H1 (cell line): ENCODE measurements around the gene TMC6. TPM values are rescaled to one million over a fixed set of nuclear protein-coding genes. Genes with fewer than 3 reads are reported as not detected.

Source experiments
- CTCF ChIA-PET: fragments of 300-600 bp; sonication (Branson Sonifier 250); formaldehyde crosslinking; loops from one replicate; lab custom pipeline; 2021; ENCODE audit not compliant: partially characterized antibody; lab: Charles Lee
- POLR2A ChIA-PET: fragments of 300-600 bp; sonication (Branson Sonifier 250); formaldehyde crosslinking; loops from one replicate; lab custom pipeline; 2021; ENCODE audit warnings: inconsistent platforms; ENCODE audit not compliant: partially characterized antibody; lab: Charles Lee
- DNase-seq, 2 experiments: peaks; one replicate each; pipeline versions ENCODE4 v3.0.0 to v3.0.0-alpha.2; 2010 to 2022; ENCODE audit warnings: low spot score in 2 of 2, low read depth in 1 of 2, mixed read lengths in 1 of 2
- FAIRE-seq: peaks from 2 replicates; lab custom pipeline; 2011; peaks lifted over from hg19 to GRCh38; lab: Jason Lieb, UNC
- H2AFZ ChIP-seq: 2 replicates; pipeline ENCODE4 v1.8.1; 2012; ENCODE audit warnings: low read length, inconsistent platforms
- H2AK5ac ChIP-seq: 2 replicates; pipeline ENCODE4 v1.6.1; 2013; ENCODE audit warnings: low read depth, low read length
- H2BK120ac ChIP-seq: replicated peaks from 2 replicates; pipeline ENCODE3; 2013; ENCODE audit warnings: low read depth, low read length, inconsistent platforms
- H2BK12ac ChIP-seq: 2 replicates; pipeline ENCODE4 v1.6.1; 2013; ENCODE audit warnings: low read depth, low read length
- H2BK15ac ChIP-seq: 2 replicates; pipeline ENCODE4 v1.6.1; 2013; ENCODE audit warnings: low read length
- H2BK20ac ChIP-seq: 2 replicates; pipeline ENCODE4 v1.6.1; 2013; ENCODE audit warnings: low read length
- H2BK5ac ChIP-seq: 2 replicates; pipeline ENCODE4 v1.6.1; 2013; ENCODE audit warnings: low read depth, low read length
- H3K14ac ChIP-seq: 2 replicates; pipeline ENCODE4 v1.6.1; 2013; ENCODE audit warnings: inconsistent platforms; ENCODE audit not compliant: insufficient read length
- H3K18ac ChIP-seq: 2 replicates; pipeline ENCODE4 v1.6.1; 2013; ENCODE audit warnings: low read length; ENCODE audit errors: extremely low read depth
- H3K23ac ChIP-seq: 2 replicates; pipeline ENCODE4 v1.6.1; 2013; ENCODE audit warnings: inconsistent platforms; ENCODE audit not compliant: insufficient read length
- H3K23me2 ChIP-seq: 2 replicates; pipeline ENCODE4 v1.6.1; 2013; ENCODE audit warnings: low read depth, low read length
- H3K27ac ChIP-seq: 2 replicates; pipeline ENCODE4 v1.6.1; 2011; ENCODE audit warnings: low read depth, low read length, inconsistent platforms
- H3K27me3 ChIP-seq, 4 experiments: replicated peaks in 1 of 4; 1 replicate in 1 of 4; 2 replicates in 3 of 4; pipeline versions ENCODE4 v1.6.1 to v1.8.1; 2011 to 2013; ENCODE audit warnings: low read length in 3 of 4, mild to moderate bottlenecking in 3 of 4, inconsistent platforms in 2 of 4, mixed read lengths in 2 of 4, moderate library complexity in 1 of 4; ENCODE audit not compliant: control insufficient read depth in 3 of 4, insufficient read depth in 3 of 4; ENCODE audit errors: extremely low read depth in 1 of 4
- H3K36me3 ChIP-seq, 4 experiments: 2 replicates each; pipeline versions ENCODE4 v1.6.1 to v1.8.1; 2011 to 2013; ENCODE audit warnings: mild to moderate bottlenecking in 4 of 4, low read length in 3 of 4, moderate library complexity in 2 of 4, control low read depth in 1 of 4, inconsistent platforms in 1 of 4; ENCODE audit not compliant: insufficient read depth in 4 of 4, control insufficient read depth in 2 of 4
- H3K4ac ChIP-seq: replicated peaks from 2 replicates; pipeline ENCODE3; 2013; ENCODE audit warnings: low read length, low read depth, mixed read lengths, inconsistent platforms; ENCODE audit not compliant: insufficient read length
- H3K4me1 ChIP-seq, 4 experiments: replicated peaks in 1 of 4; 1 replicate in 1 of 4; 2 replicates in 3 of 4; pipeline versions ENCODE4 v1.6.1 to v1.8.1; 2011 to 2013; ENCODE audit warnings: low read length in 3 of 4, inconsistent platforms in 2 of 4, mixed read lengths in 1 of 4; ENCODE audit not compliant: insufficient read depth in 4 of 4, control insufficient read depth in 3 of 4
- H3K4me2 ChIP-seq, 2 experiments: 2 replicates each; pipeline versions ENCODE4 v1.6.1 to v1.8.1; 2011 to 2013; ENCODE audit warnings: low read depth in 2 of 2, low read length in 2 of 2, control low read depth in 1 of 2, inconsistent platforms in 1 of 2, mild to moderate bottlenecking in 1 of 2; ENCODE audit not compliant: insufficient read depth in 1 of 2
- H3K4me3 ChIP-seq, 4 experiments: fragments of 200-600, 300-600 bp in 1 of 4; sonication (generic), shearing (Covaris generic), sonication (Bioruptor Twin) in 1 of 4; 2 replicates each; pipeline versions ENCODE4 v1.5.1 to v1.8.1; 2011 to 2016; ENCODE audit warnings: low read length in 4 of 4, low read depth in 3 of 4, control low read depth in 2 of 4, inconsistent platforms in 2 of 4, mild to moderate bottlenecking in 2 of 4, mixed read lengths in 1 of 4, moderate library complexity in 1 of 4; ENCODE audit not compliant: insufficient read depth in 2 of 4; ENCODE audit errors: extremely low read depth in 1 of 4
- H3K56ac ChIP-seq: replicated peaks from 2 replicates; pipeline ENCODE3; 2013; ENCODE audit warnings: low read depth, mild to moderate bottlenecking, mixed read lengths, low read length, inconsistent platforms; ENCODE audit not compliant: insufficient read length
- H3K79me1 ChIP-seq: 2 replicates; pipeline ENCODE4 v1.6.1; 2013; ENCODE audit warnings: low read depth, low read length, control low read depth
- H3K79me2 ChIP-seq, 2 experiments: 2 replicates each; pipeline versions ENCODE4 v1.6.1 to v1.8.1; 2012 to 2013; ENCODE audit warnings: low read length in 2 of 2, mild to moderate bottlenecking in 2 of 2, inconsistent platforms in 1 of 2; ENCODE audit not compliant: insufficient read depth in 2 of 2, control insufficient read depth in 1 of 2
- H3K9ac ChIP-seq, 4 experiments: replicated peaks in 1 of 4; 1 replicate in 1 of 4; 2 replicates in 3 of 4; pipeline versions ENCODE4 v1.6.1 to v1.8.1; 2011 to 2013; ENCODE audit warnings: low read depth in 3 of 4, low read length in 3 of 4, control low read depth in 2 of 4, mild to moderate bottlenecking in 2 of 4, moderate library complexity in 2 of 4, inconsistent platforms in 1 of 4; ENCODE audit errors: extremely low read depth in 1 of 4
- H3K9me3 ChIP-seq, 2 experiments: 2 replicates each; pipeline versions ENCODE4 v1.6.1 to v1.8.1; 2012 to 2013; ENCODE audit warnings: mild to moderate bottlenecking in 2 of 2, moderate library complexity in 2 of 2, control low read depth in 1 of 2, inconsistent platforms in 1 of 2, low read depth in 1 of 2, low read length in 1 of 2, mixed read lengths in 1 of 2; ENCODE audit not compliant: insufficient read depth in 2 of 2
- H4K20me1 ChIP-seq, 2 experiments: replicated peaks in 1 of 2; 2 replicates each; pipeline versions ENCODE3 to v1.8.1; 2011 to 2013; ENCODE audit warnings: inconsistent platforms in 2 of 2, low read length in 2 of 2, mild to moderate bottlenecking in 1 of 2; ENCODE audit not compliant: insufficient read depth in 2 of 2, control insufficient read depth in 1 of 2
- H4K5ac ChIP-seq: 2 replicates; pipeline ENCODE4 v1.6.1; 2013; ENCODE audit warnings: low read length, low read depth, mixed read lengths, inconsistent platforms; ENCODE audit not compliant: insufficient read length
- H4K8ac ChIP-seq: 2 replicates; pipeline ENCODE4 v1.8.0; 2013; ENCODE audit warnings: mild to moderate bottlenecking, moderate library complexity, low read length, inconsistent platforms; ENCODE audit not compliant: insufficient read depth; ENCODE audit errors: extremely low read depth
- H4K91ac ChIP-seq: replicated peaks from 2 replicates; pipeline ENCODE3; 2013; ENCODE audit warnings: low read length, mixed read lengths, inconsistent platforms; ENCODE audit not compliant: insufficient read length
- ASH2L ChIP-seq: fragments of 200-600, 300-600 bp; sonication (generic); IDR thresholded peaks from one replicate; pipeline ENCODE4 v1.7.1; 2017; ENCODE audit warnings: low read length
- CREB1 ChIP-seq: IDR thresholded peaks from 2 replicates; pipeline ENCODE4 v1.6.1; 2012; ENCODE audit warnings: inconsistent platforms
- EGR1 ChIP-seq: IDR thresholded peaks from 2 replicates; pipeline ENCODE4 v1.6.1; 2011; ENCODE audit warnings: low read depth, low read length, borderline replicate concordance
- GABPA ChIP-seq: IDR thresholded peaks from 2 replicates; pipeline ENCODE4 v1.6.1; 2011; ENCODE audit warnings: mild to moderate bottlenecking, low read length, moderate library complexity, borderline replicate concordance; ENCODE audit not compliant: insufficient read depth
- KDM1A ChIP-seq: fragments of 200-600, 300-600 bp; sonication (generic); IDR thresholded peaks from 2 replicates; pipeline ENCODE4 v1.7.1; 2016; ENCODE audit warnings: mild to moderate bottlenecking, low read length, borderline replicate concordance
- MAX ChIP-seq: IDR thresholded peaks from 2 replicates; pipeline ENCODE4 v1.6.1; 2012; ENCODE audit warnings: inconsistent platforms
- PHF8 ChIP-seq: fragments of 200-600 bp; sonication (generic); conservative IDR thresholded peaks from 2 replicates; pipeline ENCODE4 v1.7.1; 2012; ENCODE audit warnings: low read depth, mild to moderate bottlenecking, inconsistent platforms, low read length, moderate library complexity
- POLR2AphosphoS5 ChIP-seq: IDR thresholded peaks from 2 replicates; pipeline ENCODE4 v1.6.1; 2011; ENCODE audit warnings: low read depth, low read length
- RAD21 ChIP-seq, 2 experiments: IDR thresholded peaks in 1 of 2; conservative IDR thresholded peaks in 1 of 2; 2 replicates each; pipeline ENCODE4 v1.6.1; 2011; ENCODE audit warnings: low read depth in 2 of 2, low read length in 2 of 2, improper control_type of control experiment in 1 of 2, inconsistent platforms in 1 of 2, mild to moderate bottlenecking in 1 of 2, moderate library complexity in 1 of 2
- SP2 ChIP-seq: IDR thresholded peaks from 2 replicates; pipeline ENCODE4 v1.6.1; 2012; ENCODE audit warnings: mild to moderate bottlenecking, low read length, inconsistent platforms
- SP4 ChIP-seq: IDR thresholded peaks from 2 replicates; pipeline ENCODE4 v1.6.1; 2012; ENCODE audit warnings: low read length, inconsistent platforms
- SRF ChIP-seq: IDR thresholded peaks from 2 replicates; pipeline ENCODE4 v1.6.1; 2011; ENCODE audit warnings: mild to moderate bottlenecking, low read depth, low read length, moderate library complexity
- TAF7 ChIP-seq: optimal IDR thresholded peaks from 2 replicates; pipeline ENCODE3; 2011; ENCODE audit warnings: low read depth, mild to moderate bottlenecking, inconsistent platforms, low read length, moderate library complexity, borderline replicate concordance
- WGBS, 2 experiments: shearing (Covaris generic) in 1 of 2; methylation state at CpG; one replicate each; pipeline versions ENCODE4 v1.1.6 to v1.1.7; 2013 to 2015; ENCODE audit warnings: low lambda C conversion rate in 2 of 2, mixed read lengths in 2 of 2, inconsistent platforms in 1 of 2, low coverage in 1 of 2, missing lambda C conversion rate in 1 of 2; ENCODE audit not compliant: insufficient replicate concordance in 2 of 2, insufficient coverage in 1 of 2, insufficient read length in 1 of 2; ENCODE audit errors: extremely low coverage in 1 of 2, missing lambda C conversion rate in 1 of 2; 5-methylcytosine and 5-hydroxymethylcytosine counted together
- polyA plus RNA-seq, 7 experiments: library from polyadenylated mRNA; depleted of rRNA in 3 of 7; stranded (reverse) in 5 of 7; unstranded in 2 of 7; fragments of >200 nt in 5 of 7; fragments of 200-250 nt in 2 of 7; gene quantifications; 1 replicate in 5 of 7; 2 replicates in 1 of 7; 4 replicates in 1 of 7; pipeline versions ENCODE4 v1.2.1 to v1.2.3, GENCODE V29; 2011 to 2013; ENCODE audit warnings: missing spikeins in 2 of 7, mixed read lengths in 2 of 7
- total RNA-seq: library from RNA; stranded (reverse); fragmentation: NEBNext Ultra II Directional; extraction: Animal tissue kit (Norgen Biotek cat#: 25700); gene quantifications from 2 replicates; pipeline ENCODE4 v1.2.1, GENCODE V29; 2021

Gene TMC6
- total and polyA plus RNA-seq, 2 of the 8 experiments (the other 6 are each of a cell fraction or from before 2014, with no cell fraction given), result 39.4 to 77.6 TPM

GRCh38 chr17:78086740-78087139 lies 41.8 kb downstream of the TMC6 start:
- FAIRE-seq (no peak), DNase-seq (no peak)
- no peak overlapping the region for H3K4me2 ChIP-seq
- ChIA-PET POLR2A (no interaction called here), CTCF (interaction anchor here (1.3 to 3.1 kb wide), 5 partner anchors 11 to 67 kb away, joined by 3 to 35 read pairs (median 6); partner anchors contain the start of gene TMC8)
- no peaks in the 10 kb centered on the region for H3K9me3 ChIP-seq
- no peak overlapping the region for H3K4me3 ChIP-seq
- H3K14ac ChIP-seq, result no peak overlapping the region
- peaks cover 0 to 4% of the 10 kb centered on the region in 2 experiments for H4K20me1 ChIP-seq
- H3K4ac ChIP-seq, result no peak overlapping the region
- WGBS, 2 experiments, result 91% methylated on average over 7 of the region's 13 CpGs; no CpG with 5 or more reads in 1 of the 2 experiments
- no peak overlapping the region for H2BK15ac ChIP-seq
- no peaks in the 10 kb centered on the region for H3K4me1 ChIP-seq
- H3K79me1 ChIP-seq, result no peaks in the 10 kb centered on the region
- no peak overlapping the region for H2BK5ac ChIP-seq
- H4K5ac ChIP-seq, result no peak overlapping the region
- no peak overlapping the region for H2BK20ac ChIP-seq
- no peak overlapping the region for H3K23ac ChIP-seq
- H2AFZ ChIP-seq, result no peak overlapping the region
- no peak overlapping the region for H3K18ac ChIP-seq
- H4K8ac ChIP-seq, result no peak overlapping the region
- no peak overlapping the region for H3K27ac ChIP-seq
- no peak overlapping the region for H3K56ac ChIP-seq
- peaks cover 20 to 46% (median 34%) of the 10 kb centered on the region in 4 experiments; a peak in 7 of 8 replicates for H3K36me3 ChIP-seq
- no peak overlapping the region for H3K9ac ChIP-seq
- no peak overlapping the region for H2AK5ac ChIP-seq
- H4K91ac ChIP-seq, result no peak overlapping the region
- no peak overlapping the region for H2BK12ac ChIP-seq
- H2BK120ac ChIP-seq, result no peak overlapping the region
- H3K79me2 ChIP-seq, result no peaks in the 10 kb centered on the region
- H3K27me3 ChIP-seq, result no peaks in the 10 kb centered on the region
- H3K23me2 ChIP-seq, result no peaks in the 10 kb centered on the region
- TF ChIP-seq SRF (no peak), TAF7 (no peak), CREB1 (no peak), RAD21 (IDR thresholded peaks at IDR 0.05 in 1 of 2, conservative IDR thresholded peaks at IDR 0.05 in 1 of 2; ENCODE audit: low read depth in 2 of 2, low read length in 2 of 2) (no peak), SP4 (no peak), POLR2AphosphoS5 (no peak), KDM1A (no peak), PHF8 (no peak), GABPA (no peak), EGR1 (no peak), ASH2L (no peak), MAX (no peak), SP2 (no peak)
